Suprapubic skin (tissue), 4 donors: ENCODE measurements around the gene SPACA5. TPM values are rescaled to one million over a fixed set of nuclear protein-coding genes. Genes with fewer than 3 reads are reported as not detected.
A peak's percentile ranks its signal among the peaks of the same experiment; 100 is the strongest.
"Not testable (repeated sequence)": the region's sequence is repeated elsewhere in the genome, so short reads cannot be mapped to it uniquely, and the experiment has no call there.

Experiments used
- DNase-seq, 2 donors: peaks; one replicate each; pipeline ENCODE4 v3.0.0-alpha.2; 2019; ENCODE audit warnings: low spot score in 2 of 2
- H3K27ac ChIP-seq: fragments of 200-600 bp; sonication (generic); one replicate; pipeline ENCODE4 v1.5.1; 2019
- H3K27me3 ChIP-seq: fragments of 200-600 bp; sonication (generic); one replicate; pipeline ENCODE4 v1.5.1; 2019
- H3K36me3 ChIP-seq: fragments of 200-600 bp; sonication (generic); one replicate; pipeline ENCODE4 v1.5.1; 2019
- H3K4me1 ChIP-seq: fragments of 200-600 bp; sonication (generic); one replicate; pipeline ENCODE4 v1.5.1; 2019
- H3K4me3 ChIP-seq: fragments of 200-600 bp; sonication (generic); one replicate; pipeline ENCODE4 v1.5.1; 2019; ENCODE audit warnings: mild to moderate bottlenecking
- H3K9me3 ChIP-seq: fragments of 200-600 bp; sonication (generic); one replicate; pipeline ENCODE4 v1.5.1; 2019
- CTCF ChIP-seq, 2 donors: fragments of 200-600 bp in 1 of 2; fragments of 450-650 bp in 1 of 2; sonication (generic) in 1 of 2; IDR thresholded peaks; one replicate each; pipeline ENCODE4 v1.5.1; 2016 to 2019; ENCODE audit warnings: antibody characterized with exemption in 2 of 2, mild to moderate bottlenecking in 1 of 2, moderate library complexity in 1 of 2
- EP300 ChIP-seq: sonication (generic); formaldehyde crosslinking; IDR thresholded peaks from one replicate; pipeline ENCODE4 v1.6.1; 2017; ENCODE audit warnings: antibody characterized with exemption
- POLR2A ChIP-seq, 2 donors: fragments of 450-650 bp; IDR thresholded peaks; one replicate each; pipeline ENCODE4 v1.6.1; 2017; ENCODE audit warnings: antibody characterized with exemption in 2 of 2, mild to moderate bottlenecking in 2 of 2, moderate library complexity in 2 of 2
- POLR2AphosphoS5 ChIP-seq, 3 donors: sonication (generic); formaldehyde crosslinking; IDR thresholded peaks; one replicate each; pipeline ENCODE4 v1.6.1; 2017; ENCODE audit warnings: antibody characterized with exemption in 3 of 3
- WGBS: methylation state at CpG from one replicate; pipeline ENCODE4 v1.1.5; 2018; 5-methylcytosine and 5-hydroxymethylcytosine counted together
- total RNA-seq, 4 donors: library from RNA; depleted of rRNA; stranded (reverse); fragments of >200 nt; gene quantifications; one replicate each; pipeline ENCODE4 v1.1.0, GENCODE V29; 2016

The SPACA5 gene
- total RNA-seq, 4 donors from 2014 or later: not detected

GRCh38 chrX:48002319-48002718 is 4.5 kb upstream of the SPACA5 start:
- 67% methylated on average over 3 of the region's 3 CpGs for WGBS

GRCh38 chrX:48002929-48003328 is 3.9 kb upstream of the SPACA5 start:
- H3K4me3 ChIP-seq: peak overlapping the region; percentile 57
- WGBS: 52% methylated on average over 7 of the region's 7 CpGs

More at GRCh38 chrX:48002319-48002718, 4.5 kb upstream of the SPACA5 start:
- no peaks in the 10 kb centered on the region for H3K36me3 ChIP-seq
- H3K9me3 ChIP-seq: no peaks in the 10 kb centered on the region
- no peak overlapping the region for H3K4me3 ChIP-seq
- no peaks in the 10 kb centered on the region for H3K27me3 ChIP-seq
- no peak for TF ChIP-seq EP300
- TF ChIP-seq POLR2A (IDR thresholded peaks at IDR 0.05): no peak
- no peak for TF ChIP-seq CTCF (IDR thresholded peaks at IDR 0.05)
- peaks cover 10% of the 10 kb centered on the region for H3K4me1 ChIP-seq
- no peak overlapping the region for H3K27ac ChIP-seq
- no peak for DNase-seq

GRCh38 chrX:48003367-48003757 is 3.4 kb upstream of the SPACA5 start:
- 40% methylated on average over 18 of the region's 18 CpGs for WGBS
- no peaks in the 10 kb centered on the region for H3K9me3 ChIP-seq
- H3K36me3 ChIP-seq: no peaks in the 10 kb centered on the region
- H3K4me1 ChIP-seq: peaks cover 10% of the 10 kb centered on the region
- H3K27me3 ChIP-seq: no peaks in the 10 kb centered on the region
- no peak for TF ChIP-seq POLR2AphosphoS5 (IDR thresholded peaks at IDR 0.05)
- TF ChIP-seq EP300: no peak
- TF ChIP-seq POLR2A (IDR thresholded peaks at IDR 0.05): no peak
- no peak for TF ChIP-seq CTCF (IDR thresholded peaks at IDR 0.05)
- peak overlapping the region; percentile 67 for H3K27ac ChIP-seq
- no peak for DNase-seq
- peak overlapping the region; percentile 57 for H3K4me3 ChIP-seq

More at GRCh38 chrX:48002929-48003328, 3.9 kb upstream of the SPACA5 start:
- Histone ChIP-seq H3K36me3 (no peaks in the 10 kb centered on the region), H3K27ac (no peak overlapping the region), H3K27me3 (no peaks in the 10 kb centered on the region), H3K4me1 (peaks cover 10% of the 10 kb centered on the region), H3K9me3 (no peaks in the 10 kb centered on the region)
- no peak for DNase-seq
- TF ChIP-seq POLR2A (IDR thresholded peaks at IDR 0.05): no peak
- no peak for TF ChIP-seq POLR2AphosphoS5 (IDR thresholded peaks at IDR 0.05)
- no peak for TF ChIP-seq EP300
- TF ChIP-seq CTCF (IDR thresholded peaks at IDR 0.05): no peak

- TF ChIP-seq EP300 (no peak), POLR2AphosphoS5 (IDR thresholded peaks at IDR 0.05) (peak in 1 of 3 donors; percentile 42), CTCF (IDR thresholded peaks at IDR 0.05) (no peak), POLR2A (IDR thresholded peaks at IDR 0.05) (peak in 1 of 2 donors; percentile 34)
- Histone ChIP-seq H3K4me1 (peaks cover 10% of the 10 kb centered on the region), H3K36me3 (no peaks in the 10 kb centered on the region), H3K27ac (peak within 1 kb of the TSS; percentile 67), H3K27me3 (no peaks in the 10 kb centered on the region), H3K4me3 (peak within 1 kb of the TSS; percentile 57), H3K9me3 (no peaks in the 10 kb centered on the region)
- peak; percentile 93 to 95 for DNase-seq
- WGBS: 44% methylated on average over 33 of the region's 34 CpGs
Measured at GRCh38 chrX:48003758-48004457, 2.9 kb upstream of the SPACA5 start, which contains the start of gene ZNF182. ZNF182 (minus strand) TSS chrX:48003989; CDS start chrX:48002609, 1,380 bp downstream.

- H3K27me3 ChIP-seq, H3K36me3 ChIP-seq, H3K4me3 ChIP-seq, DNase-seq, H3K4me1 ChIP-seq, H3K9me3 ChIP-seq, H3K27ac ChIP-seq: not testable (repeated sequence)
- WGBS: no CpG with 5 or more reads among the region's 2 CpGs
Measured at GRCh38 chrX:48009445-48009960, 2.7 kb downstream of the SPACA5 start.

GRCh38 chrX:48016583-48017310 is 10.0 kb downstream of the SPACA5 start:
- DNase-seq: not testable (repeated sequence)

GRCh38 chrX:48019892-48020291 is 13.1 kb downstream of the SPACA5 start:
- H3K27ac ChIP-seq, H3K27me3 ChIP-seq, H3K9me3 ChIP-seq, H3K4me1 ChIP-seq, H3K4me3 ChIP-seq, H3K36me3 ChIP-seq, DNase-seq: not testable (repeated sequence)
- WGBS: no CpG with 5 or more reads among the region's 1 CpG

More at GRCh38 chrX:48016583-48017310, 10.0 kb downstream of the SPACA5 start:
- H3K4me1 ChIP-seq, H3K4me3 ChIP-seq, H3K27me3 ChIP-seq, H3K9me3 ChIP-seq, H3K27ac ChIP-seq, H3K36me3 ChIP-seq: not testable (repeated sequence)
- WGBS: 97% methylated on average over 7 of the region's 46 CpGs

GRCh38 chrX:48020472-48020871 is 13.7 kb downstream of the SPACA5 start:
- 79% methylated on average over 11 of the region's 11 CpGs for WGBS
- H3K4me1 ChIP-seq, DNase-seq, H3K27ac ChIP-seq, H3K36me3 ChIP-seq, H3K27me3 ChIP-seq, H3K9me3 ChIP-seq: not testable (repeated sequence)
- peak overlapping the region; percentile 54 for H3K4me3 ChIP-seq
